Measurements from ENCODE around the gene BGN.

DNA sequence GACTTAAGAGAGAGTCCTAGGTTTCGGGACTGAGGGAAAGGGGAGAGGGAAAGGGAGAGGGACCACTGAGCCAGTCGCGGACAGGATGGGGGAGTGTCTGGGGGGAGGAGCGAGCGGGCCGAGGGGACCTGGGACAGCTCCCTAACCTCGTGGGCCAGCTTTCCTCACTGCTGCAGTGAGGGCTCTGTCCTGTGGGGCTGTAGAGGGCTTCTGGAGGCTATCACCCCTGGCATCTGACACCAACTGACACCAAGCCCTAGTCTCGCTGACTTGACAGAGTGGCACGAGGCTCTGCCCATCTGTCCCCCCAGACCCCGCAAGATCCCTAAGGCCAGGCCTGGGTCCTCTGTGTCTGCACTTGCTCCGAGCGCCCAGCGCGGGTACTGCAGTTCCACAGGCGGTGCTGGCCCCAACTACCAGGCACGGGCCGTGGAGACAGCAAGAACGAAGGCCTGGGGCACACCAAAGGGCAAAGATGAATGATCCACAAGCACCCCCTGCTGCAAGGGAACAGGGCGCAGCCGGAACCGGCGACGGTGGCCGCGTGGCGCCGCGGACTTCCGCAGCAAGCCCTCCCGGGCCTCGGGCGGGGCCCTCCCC is 24.9 kb upstream of the BGN start:
- TF ChIP-seq CTCF (conservative IDR thresholded peaks at IDR 0.05) = no peak
- peak; percentile 44; the same call in 1 of the 2 replicates for TF ChIP-seq ZFX (IDR thresholded peaks at IDR 0.05)
